ENCODE data around the gene EIF3D.

GRCh38 chr22:36550701-36551495, 21.9 kb upstream of the EIF3D start:
- TF ChIP-seq, protein P1, sequence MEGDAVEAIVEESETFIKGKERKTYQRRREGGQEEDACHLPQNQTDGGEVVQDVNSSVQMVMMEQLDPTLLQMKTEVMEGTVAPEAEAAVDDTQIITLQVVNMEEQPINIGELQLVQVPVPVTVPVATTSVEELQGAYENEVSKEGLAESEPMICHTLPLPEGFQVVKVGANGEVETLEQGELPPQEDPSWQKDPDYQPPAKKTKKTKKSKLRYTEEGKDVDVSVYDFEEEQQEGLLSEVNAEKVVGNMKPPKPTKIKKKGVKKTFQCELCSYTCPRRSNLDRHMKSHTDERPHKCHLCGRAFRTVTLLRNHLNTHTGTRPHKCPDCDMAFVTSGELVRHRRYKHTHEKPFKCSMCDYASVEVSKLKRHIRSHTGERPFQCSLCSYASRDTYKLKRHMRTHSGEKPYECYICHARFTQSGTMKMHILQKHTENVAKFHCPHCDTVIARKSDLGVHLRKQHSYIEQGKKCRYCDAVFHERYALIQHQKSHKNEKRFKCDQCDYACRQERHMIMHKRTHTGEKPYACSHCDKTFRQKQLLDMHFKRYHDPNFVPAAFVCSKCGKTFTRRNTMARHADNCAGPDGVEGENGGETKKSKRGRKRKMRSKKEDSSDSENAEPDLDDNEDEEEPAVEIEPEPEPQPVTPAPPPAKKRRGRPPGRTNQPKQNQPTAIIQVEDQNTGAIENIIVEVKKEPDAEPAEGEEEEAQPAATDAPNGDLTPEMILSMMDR (IDR thresholded peaks at IDR 0.05; ENCODE audit: low read depth, low read length): no peak
- TF ChIP-seq EZH2phosphoT487 (IDR thresholded peaks at IDR 0.05; ENCODE audit: low read depth): no peak

Data from OCI-LY3 (cell line).